Transverse colon (tissue), 4 donors: Measurements from ENCODE around the gene IWS1.

ENCODE experiments used
- EP300 ChIP-seq: sonication (generic); formaldehyde crosslinking; IDR thresholded peaks from one replicate; pipeline ENCODE4 v1.6.1; 2017; ENCODE audit warnings: antibody characterized with exemption, low read depth
- POLR2A ChIP-seq: fragments of 450-650 bp; IDR thresholded peaks from one replicate; pipeline ENCODE4 v1.6.1; 2016; ENCODE audit warnings: antibody characterized with exemption, mild to moderate bottlenecking, moderate library complexity
- POLR2AphosphoS5 ChIP-seq, 3 donors: sonication (generic); formaldehyde crosslinking; IDR thresholded peaks; one replicate each; pipeline ENCODE4 v1.6.1; 2016; ENCODE audit warnings: antibody characterized with exemption in 3 of 3
- TF ChIP-seq, protein P1 (sequence below), 5 experiments: fragments of 200-600 bp in 3 of 5; fragments of 450-650 bp in 2 of 5; sonication (generic) in 3 of 5; IDR thresholded peaks; 1 replicate in 2 of 5; 2 replicates in 3 of 5; pipeline ENCODE4 v1.5.1; 2016 to 2017; ENCODE audit warnings: antibody characterized with exemption in 5 of 5, inconsistent platforms in 3 of 5, mild to moderate bottlenecking in 2 of 5, moderate library complexity in 1 of 5

DNA sequence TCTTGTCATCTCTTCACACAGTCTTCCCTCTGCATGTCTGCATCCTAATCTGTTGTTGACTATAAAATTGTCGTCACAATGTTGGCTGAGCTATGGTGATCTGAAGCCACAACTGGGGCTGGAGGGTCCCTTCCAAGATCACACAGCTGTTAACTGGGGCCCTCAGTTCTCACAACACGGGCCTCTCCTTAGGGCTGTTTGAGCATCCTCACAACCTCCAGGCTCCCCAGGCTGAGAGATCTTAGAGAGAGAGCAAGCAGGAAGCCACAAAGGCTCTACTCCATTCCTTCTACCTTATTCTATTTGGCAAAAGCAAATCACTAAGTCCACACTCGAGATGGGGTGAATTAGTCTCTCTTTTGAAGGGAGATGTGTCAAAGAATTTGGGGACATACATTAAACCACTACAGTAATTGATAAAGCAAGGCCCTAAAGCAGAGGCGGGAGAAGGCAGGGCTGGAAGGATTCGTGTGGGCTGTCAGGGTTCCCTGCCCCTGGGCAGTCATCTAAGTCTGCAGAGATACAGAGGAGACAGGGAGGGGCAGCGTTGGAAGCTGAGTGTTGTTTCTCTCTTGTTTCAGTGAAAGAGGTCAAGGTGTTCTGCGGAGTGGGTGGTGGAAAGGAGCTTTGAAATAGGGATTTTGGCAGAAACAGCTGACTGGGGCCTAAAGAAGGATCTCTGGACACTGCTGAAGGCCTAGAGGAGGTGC lies 25.1 kb upstream of the IWS1 start:
- TF ChIP-seq, protein P1, sequence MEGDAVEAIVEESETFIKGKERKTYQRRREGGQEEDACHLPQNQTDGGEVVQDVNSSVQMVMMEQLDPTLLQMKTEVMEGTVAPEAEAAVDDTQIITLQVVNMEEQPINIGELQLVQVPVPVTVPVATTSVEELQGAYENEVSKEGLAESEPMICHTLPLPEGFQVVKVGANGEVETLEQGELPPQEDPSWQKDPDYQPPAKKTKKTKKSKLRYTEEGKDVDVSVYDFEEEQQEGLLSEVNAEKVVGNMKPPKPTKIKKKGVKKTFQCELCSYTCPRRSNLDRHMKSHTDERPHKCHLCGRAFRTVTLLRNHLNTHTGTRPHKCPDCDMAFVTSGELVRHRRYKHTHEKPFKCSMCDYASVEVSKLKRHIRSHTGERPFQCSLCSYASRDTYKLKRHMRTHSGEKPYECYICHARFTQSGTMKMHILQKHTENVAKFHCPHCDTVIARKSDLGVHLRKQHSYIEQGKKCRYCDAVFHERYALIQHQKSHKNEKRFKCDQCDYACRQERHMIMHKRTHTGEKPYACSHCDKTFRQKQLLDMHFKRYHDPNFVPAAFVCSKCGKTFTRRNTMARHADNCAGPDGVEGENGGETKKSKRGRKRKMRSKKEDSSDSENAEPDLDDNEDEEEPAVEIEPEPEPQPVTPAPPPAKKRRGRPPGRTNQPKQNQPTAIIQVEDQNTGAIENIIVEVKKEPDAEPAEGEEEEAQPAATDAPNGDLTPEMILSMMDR (IDR thresholded peaks at IDR 0.05) = no peak
- TF ChIP-seq POLR2A (no peak), EP300 (no peak), POLR2AphosphoS5 (IDR thresholded peaks at IDR 0.05) (no peak)
